Kidney (tissue), 14 donors: ENCODE results near the gene DRC1. TPM values are rescaled to one million over a fixed set of nuclear protein-coding genes. Genes with fewer than 3 reads are reported as not detected.
A peak's percentile ranks its signal among the peaks of the same experiment; 100 is the strongest.

Experiments used
- DNase-seq, 5 donors: peaks; one replicate each; pipeline ENCODE4 v3.0.0-alpha.2; 2013 to 2020
- FAIRE-seq: peaks from 2 replicates; lab custom pipeline; 2012; peaks lifted over from hg19 to GRCh38; lab: Jason Lieb, UNC
- H3K27ac ChIP-seq, 2 donors: one replicate each; pipeline ENCODE4 v1.7.0; 2013; ENCODE audit warnings: low read depth in 2 of 2, low read length in 2 of 2, inconsistent platforms in 1 of 2
- H3K27me3 ChIP-seq: one replicate; pipeline ENCODE4 v1.7.1; 2013; ENCODE audit warnings: low read length, inconsistent platforms; ENCODE audit not compliant: control insufficient read depth, insufficient read depth
- H3K36me3 ChIP-seq, 3 donors: one replicate each; pipeline versions ENCODE4 v1.7.0 to v1.7.1; 2013; ENCODE audit warnings: low read length in 3 of 3, control low read depth in 1 of 3, inconsistent platforms in 1 of 3; ENCODE audit not compliant: insufficient read depth in 3 of 3, control insufficient read depth in 2 of 3
- H3K4me1 ChIP-seq, 3 donors: one replicate each; pipeline versions ENCODE4 v1.7.0 to v1.7.1; 2013; ENCODE audit warnings: low read length in 3 of 3, inconsistent platforms in 1 of 3, low read depth in 1 of 3; ENCODE audit not compliant: control insufficient read depth in 2 of 3, insufficient read depth in 2 of 3
- H3K4me3 ChIP-seq, 3 donors: one replicate each; pipeline versions ENCODE4 v1.7.0 to v1.8.1; 2013; ENCODE audit warnings: low read length in 3 of 3, control low read depth in 1 of 3, inconsistent platforms in 1 of 3
- H3K9ac ChIP-seq, 3 donors: one replicate each; pipeline versions ENCODE4 v1.7.0 to v1.7.1; 2013; ENCODE audit warnings: low read length in 3 of 3, control low read depth in 1 of 3, inconsistent platforms in 1 of 3
- H3K9me3 ChIP-seq, 3 donors: one replicate each; pipeline versions ENCODE4 v1.7.0 to v1.7.1; 2013; ENCODE audit warnings: low read length in 3 of 3, control low read depth in 1 of 3, inconsistent platforms in 1 of 3; ENCODE audit not compliant: control insufficient read depth in 2 of 3, insufficient read depth in 1 of 3
- intact Hi-C: fragments of 100-400 bp; cut with DNase I; formaldehyde crosslinking; loops from one replicate; pipeline ENCODE4 v1.11.1; 2022
- polyA plus RNA-seq: library from polyadenylated mRNA; stranded (reverse); fragments of 350-450 nt; fragmentation: Illumina TruSeq; extraction: RNeasy Lipid Tissue Mini Kit (QIAGEN cat#74804); gene quantifications from one replicate; pipeline ENCODE4 v1.2.3, GENCODE V29; 2014; ENCODE audit warnings: low read depth, low replicate concordance; ENCODE audit not compliant: insufficient read depth
- total RNA-seq: library from RNA; stranded (reverse); fragmentation: NEBNext Ultra II Directional; extraction: Animal tissue kit (Norgen Biotek cat#: 25700); gene quantifications from one replicate; pipeline ENCODE4 v1.2.1, GENCODE V29; 2021
- TF ChIP-seq, protein P1 (sequence below): IDR thresholded peaks from 3 replicates; pipeline ENCODE4 v1.5.1; 2012; ENCODE audit warnings: mild to moderate bottlenecking, moderate library complexity, borderline replicate concordance; ENCODE audit not compliant: insufficient read depth; ENCODE audit errors: extremely low read depth
- donor health status: control.
- donor health status: control.
- donor health status: control.
- donor health status: control.
- donor health status: control.
- donor health status: DM: yes; HTN: yes; CAD: no.
- donor health status: Normal renal cell carcinoma (clear cell type).

The DRC1 gene
- total and polyA plus RNA-seq, 2 donors from 2014 or later, result 0.76 TPM; not detected in 1

DNA sequence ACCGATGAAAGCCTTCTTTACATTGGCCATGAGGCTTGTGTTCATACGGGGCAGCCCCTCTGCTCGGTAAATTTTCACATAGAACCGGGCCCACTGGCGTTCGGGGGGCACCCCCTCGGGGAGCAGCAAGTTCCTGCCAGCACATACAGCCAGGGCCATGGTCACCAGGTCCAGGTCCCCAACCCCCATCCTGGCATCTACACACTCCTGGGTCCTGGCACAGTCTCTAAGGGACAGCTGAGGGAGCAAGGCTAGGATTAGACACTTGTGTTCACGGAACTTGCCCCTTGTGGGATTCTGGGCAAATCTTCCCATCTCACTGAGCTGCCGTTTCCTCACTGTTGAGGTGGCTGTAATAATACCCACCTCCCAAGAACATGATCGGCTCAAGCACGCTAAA lies 81.8 kb downstream of the DRC1 start:
- no peaks in the 10 kb centered on the region for H3K36me3 ChIP-seq
- no peaks in the 10 kb centered on the region for H3K27me3 ChIP-seq
- H3K9me3 ChIP-seq, result no peaks in the 10 kb centered on the region
- FAIRE-seq (no peak), DNase-seq (peak in 1 of 5 donors; percentile 53)
- H3K4me3 ChIP-seq, result no peak overlapping the region
- no peak overlapping the region for H3K27ac ChIP-seq
- no peaks in the 10 kb centered on the region for H3K4me1 ChIP-seq
- H3K9ac ChIP-seq, result no peak overlapping the region
- TF ChIP-seq, protein P1, sequence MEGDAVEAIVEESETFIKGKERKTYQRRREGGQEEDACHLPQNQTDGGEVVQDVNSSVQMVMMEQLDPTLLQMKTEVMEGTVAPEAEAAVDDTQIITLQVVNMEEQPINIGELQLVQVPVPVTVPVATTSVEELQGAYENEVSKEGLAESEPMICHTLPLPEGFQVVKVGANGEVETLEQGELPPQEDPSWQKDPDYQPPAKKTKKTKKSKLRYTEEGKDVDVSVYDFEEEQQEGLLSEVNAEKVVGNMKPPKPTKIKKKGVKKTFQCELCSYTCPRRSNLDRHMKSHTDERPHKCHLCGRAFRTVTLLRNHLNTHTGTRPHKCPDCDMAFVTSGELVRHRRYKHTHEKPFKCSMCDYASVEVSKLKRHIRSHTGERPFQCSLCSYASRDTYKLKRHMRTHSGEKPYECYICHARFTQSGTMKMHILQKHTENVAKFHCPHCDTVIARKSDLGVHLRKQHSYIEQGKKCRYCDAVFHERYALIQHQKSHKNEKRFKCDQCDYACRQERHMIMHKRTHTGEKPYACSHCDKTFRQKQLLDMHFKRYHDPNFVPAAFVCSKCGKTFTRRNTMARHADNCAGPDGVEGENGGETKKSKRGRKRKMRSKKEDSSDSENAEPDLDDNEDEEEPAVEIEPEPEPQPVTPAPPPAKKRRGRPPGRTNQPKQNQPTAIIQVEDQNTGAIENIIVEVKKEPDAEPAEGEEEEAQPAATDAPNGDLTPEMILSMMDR, result no peak
- intact Hi-C loops, result no loop called here

DNA sequence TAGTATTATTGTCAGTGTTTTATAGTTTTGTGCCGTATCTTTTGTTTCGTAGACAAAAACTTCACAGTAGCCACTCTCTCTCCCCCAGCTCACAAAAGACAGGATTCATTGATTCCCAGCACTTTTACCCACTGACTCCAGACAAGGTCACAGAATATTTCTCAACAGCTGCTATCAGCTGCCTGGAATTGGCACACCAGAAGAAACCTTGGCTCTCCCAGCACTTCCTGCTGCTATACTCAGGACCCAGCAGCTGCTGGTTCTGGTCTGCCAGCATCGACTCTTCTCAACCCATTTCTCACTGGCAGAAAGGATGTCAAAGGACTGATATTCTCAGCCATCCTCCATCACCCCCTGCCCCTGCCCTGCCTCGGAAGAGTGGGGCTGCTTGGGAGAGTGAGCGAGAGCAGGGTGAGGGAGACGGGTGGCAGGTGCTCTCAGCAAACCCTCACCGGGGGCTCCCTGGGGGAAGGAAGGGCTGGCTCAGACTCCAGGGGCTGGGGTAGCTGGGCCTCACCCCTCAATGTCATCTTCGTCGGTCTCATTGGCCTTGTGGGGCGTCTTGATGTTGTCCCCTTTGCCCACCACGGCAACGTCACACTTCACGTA lies 82.3 kb downstream of the DRC1 start:
- FAIRE-seq (no peak), DNase-seq (peak in 1 of 5 donors; percentile 12)
- Histone ChIP-seq H3K9me3 (no peaks in the 10 kb centered on the region), H3K36me3 (no peaks in the 10 kb centered on the region), H3K4me3 (no peak overlapping the region), H3K4me1 (no peaks in the 10 kb centered on the region), H3K9ac (no peak overlapping the region), H3K27me3 (no peaks in the 10 kb centered on the region), H3K27ac (no peak overlapping the region)
- TF ChIP-seq, protein P1, result no peak
- intact Hi-C loops, result no loop called here

DNA sequence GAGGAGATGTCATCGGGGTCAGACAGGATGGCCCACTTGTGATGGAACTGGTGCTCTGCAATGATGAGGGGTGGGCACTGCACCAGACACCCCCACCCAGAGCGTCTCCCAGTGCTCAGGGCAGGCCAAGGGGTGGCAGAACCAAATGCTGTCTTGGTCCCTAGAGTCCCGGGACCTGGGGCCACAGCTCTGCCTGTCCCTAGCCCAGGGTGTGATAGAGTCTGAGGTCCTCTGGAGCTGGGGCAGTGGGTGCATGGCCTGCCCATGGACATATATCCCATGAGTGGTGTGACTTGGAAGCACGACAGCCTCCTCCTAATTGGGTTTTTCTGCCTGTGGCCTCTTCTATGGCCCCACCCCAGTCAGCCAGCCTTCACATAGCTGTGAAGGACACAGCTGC lies 82.9 kb downstream of the DRC1 start:
- peak in 1 of 5 donors; percentile 43 for DNase-seq

More for the DNA sequence above, 82.9 kb downstream of the DRC1 start:
- Histone ChIP-seq H3K9me3 (no peaks in the 10 kb centered on the region), H3K4me1 (no peaks in the 10 kb centered on the region), H3K27me3 (no peaks in the 10 kb centered on the region), H3K36me3 (no peaks in the 10 kb centered on the region), H3K27ac (no peak overlapping the region), H3K9ac (no peak overlapping the region), H3K4me3 (no peak overlapping the region)
- TF ChIP-seq, protein P1, result no peak
- FAIRE-seq, result no peak
- intact Hi-C loops, result no loop called here
